22Rv1 (cell line): Measurements from ENCODE around the gene THAP8.
"Not testable (repeated sequence)": the region's sequence is repeated elsewhere in the genome, so short reads cannot be mapped to it uniquely, and the experiment has no call there.

ENCODE experiments used
- H3K27ac ChIP-seq: fragments of 450-650 bp; 2 replicates; pipeline ENCODE4 v1.5.1; 2017
- ZFX ChIP-seq: fragments of 450-650 bp; IDR thresholded peaks from 2 replicates; pipeline ENCODE4 v1.6.1; 2017; ENCODE audit warnings: antibody characterized with exemption, borderline replicate concordance
- TF ChIP-seq, protein P1 (sequence below): fragments of 450-650 bp; IDR thresholded peaks from 2 replicates; pipeline ENCODE4 v1.5.1; 2017; ENCODE audit warnings: mild to moderate bottlenecking

THAP8 gene

DNA sequence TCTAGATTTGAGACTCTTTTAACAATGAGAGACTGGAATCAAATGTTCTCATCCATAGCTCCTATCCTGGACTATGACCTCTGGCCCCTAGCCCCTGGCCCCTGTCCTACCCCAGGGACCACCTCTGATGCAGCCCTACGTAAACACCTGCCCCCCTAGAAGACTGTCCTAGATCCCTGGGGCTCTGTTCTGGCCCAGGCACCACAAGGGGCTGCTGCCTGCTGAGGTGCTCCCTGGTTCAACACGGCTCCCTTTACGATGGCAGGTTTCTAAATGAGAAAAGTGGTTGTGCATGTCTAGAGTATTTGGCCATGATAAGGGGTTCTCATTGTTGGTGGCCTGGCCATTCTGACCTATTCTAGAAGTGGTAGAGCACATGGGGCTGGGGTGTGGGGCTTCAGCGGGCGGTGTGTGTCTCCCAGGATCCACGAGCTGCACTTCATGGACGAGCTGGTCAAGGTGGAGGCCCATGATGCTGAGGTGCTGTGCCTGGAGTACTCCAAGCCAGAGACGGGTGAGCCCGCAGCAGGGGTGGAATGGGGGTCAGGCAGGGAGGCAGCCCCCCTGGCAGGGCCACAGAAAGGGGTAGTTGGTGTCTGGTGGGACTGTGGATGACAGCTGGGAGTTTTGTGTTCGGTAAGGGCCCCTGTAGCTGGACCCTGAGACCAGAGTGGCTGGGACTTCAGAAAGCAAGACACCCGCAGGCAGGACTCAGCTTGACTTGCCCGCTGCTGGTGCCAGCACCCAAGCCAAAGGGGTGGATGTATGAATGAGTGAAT lies 30.3 kb upstream of the THAP8 start:
- H3K27ac ChIP-seq, result no peak overlapping the region
- no peak for TF ChIP-seq ZFX
- TF ChIP-seq, protein P1, sequence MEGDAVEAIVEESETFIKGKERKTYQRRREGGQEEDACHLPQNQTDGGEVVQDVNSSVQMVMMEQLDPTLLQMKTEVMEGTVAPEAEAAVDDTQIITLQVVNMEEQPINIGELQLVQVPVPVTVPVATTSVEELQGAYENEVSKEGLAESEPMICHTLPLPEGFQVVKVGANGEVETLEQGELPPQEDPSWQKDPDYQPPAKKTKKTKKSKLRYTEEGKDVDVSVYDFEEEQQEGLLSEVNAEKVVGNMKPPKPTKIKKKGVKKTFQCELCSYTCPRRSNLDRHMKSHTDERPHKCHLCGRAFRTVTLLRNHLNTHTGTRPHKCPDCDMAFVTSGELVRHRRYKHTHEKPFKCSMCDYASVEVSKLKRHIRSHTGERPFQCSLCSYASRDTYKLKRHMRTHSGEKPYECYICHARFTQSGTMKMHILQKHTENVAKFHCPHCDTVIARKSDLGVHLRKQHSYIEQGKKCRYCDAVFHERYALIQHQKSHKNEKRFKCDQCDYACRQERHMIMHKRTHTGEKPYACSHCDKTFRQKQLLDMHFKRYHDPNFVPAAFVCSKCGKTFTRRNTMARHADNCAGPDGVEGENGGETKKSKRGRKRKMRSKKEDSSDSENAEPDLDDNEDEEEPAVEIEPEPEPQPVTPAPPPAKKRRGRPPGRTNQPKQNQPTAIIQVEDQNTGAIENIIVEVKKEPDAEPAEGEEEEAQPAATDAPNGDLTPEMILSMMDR, result no peak

GRCh38 chr19:36082916-36083315 lies 28.8 kb upstream of the THAP8 start:
- H3K27ac ChIP-seq, result no peak overlapping the region
- TF ChIP-seq, protein P1, result no peak
- no peak for TF ChIP-seq ZFX

DNA sequence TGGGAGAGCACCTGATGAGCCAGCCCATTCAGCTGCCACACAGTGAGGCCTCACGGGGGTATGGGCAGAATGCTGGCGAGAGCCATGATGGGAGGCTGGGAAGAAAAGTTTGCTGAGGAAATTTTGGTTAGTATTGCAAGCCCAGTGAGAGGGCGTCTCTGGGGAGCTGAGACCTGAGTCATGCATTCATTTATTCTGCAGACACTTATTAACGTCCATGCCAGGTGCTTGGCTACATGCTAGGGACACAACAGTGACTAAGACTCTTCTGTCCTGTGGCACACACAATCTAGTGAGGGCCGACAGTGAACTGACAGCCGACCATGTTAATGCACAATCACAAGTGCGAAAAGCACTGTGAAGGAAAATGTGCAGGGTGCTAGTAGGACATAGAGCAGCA lies 27.8 kb upstream of the THAP8 start:
- TF ChIP-seq, protein P1, result no peak
- no peak for TF ChIP-seq ZFX
- no peak overlapping the region for H3K27ac ChIP-seq

DNA sequence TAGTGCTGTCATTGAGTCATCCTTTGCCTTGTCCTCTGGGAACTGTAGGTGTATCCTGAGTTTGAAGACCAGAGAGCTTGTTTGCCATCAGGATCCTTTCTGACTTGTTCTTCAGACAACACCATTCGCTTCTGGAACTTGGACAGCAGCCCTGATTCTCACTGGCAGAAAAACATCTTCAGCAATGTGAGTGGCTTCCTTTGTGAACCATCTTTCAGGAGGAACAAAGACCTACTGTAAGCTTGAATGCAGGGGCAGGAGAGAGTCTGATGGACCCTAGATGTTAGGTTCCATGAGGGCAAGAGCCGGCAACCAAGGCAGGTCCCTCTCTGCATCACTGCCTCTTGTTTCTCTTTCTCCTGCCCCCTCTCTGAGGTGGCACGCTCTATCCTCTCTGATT lies 27.3 kb upstream of the THAP8 start:
- TF ChIP-seq, protein P1, result no peak
- TF ChIP-seq ZFX, result no peak
- H3K27ac ChIP-seq, result no peak overlapping the region

DNA sequence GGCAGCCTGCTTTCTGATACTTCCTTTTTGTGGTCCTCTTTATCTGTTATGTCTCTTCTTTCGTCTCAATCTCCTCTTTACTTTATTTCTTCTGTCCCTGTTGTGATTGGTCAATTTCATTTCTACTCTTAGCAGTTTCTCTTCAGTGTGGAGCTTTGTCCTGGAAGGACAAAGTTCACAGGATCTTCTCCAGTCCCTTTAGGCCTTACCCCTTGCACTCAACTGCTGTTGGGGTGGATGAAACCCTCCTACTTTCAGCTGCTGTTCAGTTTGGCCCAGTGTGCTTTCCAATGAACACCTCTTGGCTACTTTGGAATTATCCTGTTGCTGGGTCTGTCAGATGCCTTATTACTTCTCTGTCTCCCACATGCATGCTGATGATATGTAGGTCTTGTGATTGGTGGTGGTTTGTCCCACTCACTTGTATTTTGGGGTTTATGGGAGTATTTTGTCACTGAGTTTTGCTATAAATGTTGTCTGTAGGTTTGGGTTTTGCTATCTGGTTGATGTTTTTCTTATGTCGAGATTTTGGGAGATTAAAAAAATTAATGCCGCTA lies 25.4 kb upstream of the THAP8 start:
- no peak overlapping the region for H3K27ac ChIP-seq
- no peak for TF ChIP-seq ZFX
- TF ChIP-seq, protein P1, result no peak

GRCh38 chr19:36073121-36073876 lies 19.2 kb upstream of the THAP8 start:
- TF ChIP-seq, protein P1, result no peak
- no peak for TF ChIP-seq ZFX
- H3K27ac ChIP-seq, result no peak overlapping the region

DNA sequence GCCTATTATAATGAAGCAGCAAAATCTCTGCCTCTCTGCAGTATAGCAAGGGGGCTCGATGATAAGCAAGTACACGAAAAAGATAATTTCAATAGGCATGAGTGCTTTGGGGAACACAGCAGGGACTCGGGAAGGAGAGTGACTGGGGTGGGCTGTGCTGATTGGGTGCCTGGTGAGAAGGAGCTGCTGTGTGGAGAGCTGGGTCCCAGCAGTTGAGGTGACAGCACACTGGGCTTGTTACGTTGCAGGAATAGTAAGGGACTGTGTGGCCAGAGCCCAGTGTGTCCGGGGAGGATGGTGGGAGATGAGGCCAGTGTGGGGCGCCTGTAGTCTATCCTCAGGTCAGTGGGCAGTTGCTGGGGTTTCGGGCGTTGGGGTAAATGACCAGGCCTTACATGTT lies 18.0 kb upstream of the THAP8 start:
- no peak overlapping the region for H3K27ac ChIP-seq
- TF ChIP-seq ZFX, result no peak
- TF ChIP-seq, protein P1, result no peak

DNA sequence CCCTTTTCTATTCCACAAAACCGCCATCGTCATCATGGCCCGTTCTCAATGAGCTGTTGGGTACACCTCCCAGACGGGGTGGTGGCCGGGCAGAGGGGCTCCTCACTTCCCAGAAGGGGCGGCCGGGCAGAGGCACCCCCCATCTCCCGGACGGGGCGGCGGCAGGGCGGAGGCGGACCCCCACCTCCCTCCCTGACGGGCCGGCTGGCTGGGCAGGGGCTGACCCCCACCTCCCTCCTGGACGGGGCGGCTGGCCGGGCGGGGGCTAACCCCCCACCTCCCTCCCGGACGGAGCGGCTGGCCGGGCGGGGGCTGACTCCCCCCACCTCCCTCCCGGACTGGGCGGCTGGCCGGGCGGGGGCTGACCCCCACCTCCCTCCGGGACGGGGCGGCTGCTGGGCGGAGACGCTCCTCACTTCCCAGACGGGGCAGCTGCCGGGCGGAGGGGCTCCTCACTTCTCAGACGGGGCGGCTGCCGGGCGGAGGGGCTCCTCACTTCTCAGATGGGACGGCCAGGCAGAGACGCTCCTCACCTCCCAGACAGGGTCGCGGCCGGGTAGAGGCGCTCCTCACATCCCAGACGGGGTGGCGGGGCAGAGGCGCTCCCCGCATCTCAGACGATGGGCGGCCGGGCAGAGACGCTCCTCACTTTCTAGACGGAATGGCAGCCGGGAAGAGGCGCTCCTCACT lies 14.9 kb upstream of the THAP8 start:
- not testable (repeated sequence) for H3K27ac ChIP-seq
